Measurements from ENCODE around the gene CCDC33. TPM values are rescaled to one million over a fixed set of nuclear protein-coding genes. Genes with fewer than 3 reads are reported as not detected.

CCDC33 gene
- total RNA-seq, 1 experiment from 2014 or later = 0.15 TPM

DNA sequence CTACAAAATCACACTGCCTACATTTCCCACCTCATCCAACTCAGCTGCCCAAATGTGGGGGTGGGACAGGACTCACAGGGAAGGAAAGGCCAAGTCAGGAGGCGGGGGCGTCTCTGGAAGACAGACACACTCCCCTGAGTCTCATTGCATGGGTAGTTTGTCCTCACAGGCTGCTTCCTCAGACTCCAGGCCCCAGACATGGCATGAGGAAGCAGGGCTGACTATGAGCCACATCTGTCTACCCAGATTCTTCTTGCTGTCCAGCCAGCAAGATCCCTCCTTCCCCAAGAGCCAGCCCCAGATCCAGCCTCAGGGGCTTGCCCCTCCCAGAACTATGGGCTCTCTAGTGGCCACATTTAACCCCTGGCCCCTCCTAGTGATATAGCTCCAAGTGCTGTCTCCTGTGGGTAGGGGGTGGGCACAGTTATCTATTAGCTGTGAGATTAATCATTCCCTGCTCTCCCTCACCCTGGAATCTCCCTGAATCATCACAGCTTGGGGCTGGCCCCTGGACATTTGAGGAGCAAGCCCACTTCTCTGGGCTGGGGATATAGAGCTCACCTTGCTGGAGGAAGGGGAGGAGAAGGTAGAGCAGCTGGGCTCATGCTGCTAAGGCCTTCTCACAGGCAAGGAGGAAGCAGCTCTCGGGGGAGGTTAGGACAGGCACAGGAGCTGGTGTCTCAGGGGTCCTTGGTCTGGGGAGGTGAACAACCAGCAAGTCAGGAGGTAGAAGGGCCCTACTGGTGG is 2.1 kb upstream of the CCDC33 start:
- no peak for ATAC-seq
- Histone ChIP-seq H4K20me1 (ENCODE audit: insufficient read depth) (no peaks in the 10 kb centered on the region), H3K9me2 (ENCODE audit: insufficient read depth) (no peaks in the 10 kb centered on the region), H3K9ac (ENCODE audit: low read length) (no peak overlapping the region), H2AFZ (ENCODE audit: low read depth, low read length, poor library complexity, severe bottlenecking) (no peak overlapping the region), H3K4me2 (ENCODE audit: low read length) (no peak overlapping the region), H3K4me1 (ENCODE audit: control insufficient read depth in 1 of 2, insufficient read depth in 2 of 2, low read length in 2 of 2) (peaks cover 5% of the 10 kb centered on the region in 2 experiments; a peak in 2 of 4 replicates), H3K9me3 (ENCODE audit: control insufficient read depth in 1 of 2, insufficient read depth in 1 of 2, low read depth in 1 of 2, low read length in 2 of 2) (no peaks in the 10 kb centered on the region), H3K79me2 (ENCODE audit: insufficient read depth, low read length) (no peaks in the 10 kb centered on the region), H3K4me3 (replicated peaks in 1 of 2; ENCODE audit: low read depth in 1 of 2, low read length in 2 of 2) (no peak overlapping the region), H3K27ac (ENCODE audit: low read depth, low read length) (no peak overlapping the region), H3K36me3 (ENCODE audit: control insufficient read depth in 1 of 2, insufficient read depth in 2 of 2, low read length in 2 of 2) (no peaks in the 10 kb centered on the region), H3K27me3 (ENCODE audit: insufficient read depth, low read length) (no peaks in the 10 kb centered on the region)
- TF ChIP-seq SRF (IDR thresholded peaks at IDR 0.05; ENCODE audit: low read depth) = no peak
- no peak for TF ChIP-seq TCF7L2 (IDR thresholded peaks at IDR 0.05; ENCODE audit: borderline replicate concordance, extremely low read depth, insufficient read depth, insufficient read length)
- CTCF ChIA-PET = no interaction called here
- no peak for DNase-seq (ENCODE audit: low read depth, low spot score)
- RAD21 ChIA-PET (ENCODE audit: low non-redundant PET in 1 of 2, low total read pairs in 2 of 2, uncharacterized antibody in 2 of 2, unreplicated experiment in 2 of 2) = no interaction called here
- POLR2A ChIA-PET = no interaction called here
- no TSS peak for BruUV-seq (replicated peaks)
- intact Hi-C loops (cut with micrococcal nuclease) = no loop called here

DNA sequence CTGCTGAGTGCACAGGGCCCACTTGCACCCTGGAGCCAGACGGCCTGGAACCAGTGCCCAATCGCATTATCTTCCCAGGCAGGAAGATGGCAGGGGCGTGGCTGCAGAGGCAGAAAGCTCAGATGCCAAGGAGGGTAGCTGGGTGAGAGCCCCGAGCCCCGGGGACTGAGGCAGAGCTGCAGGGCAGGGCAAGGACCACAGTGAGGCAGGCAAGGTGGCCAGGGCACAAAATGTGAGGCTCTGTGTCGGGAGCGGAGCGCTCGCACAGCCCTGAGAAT is 1.6 kb upstream of the CCDC33 start:
- Histone ChIP-seq H3K4me1 (ENCODE audit: control insufficient read depth in 1 of 2, insufficient read depth in 2 of 2, low read length in 2 of 2) (peaks cover 10% of the 10 kb centered on the region in 2 experiments), H3K27ac (ENCODE audit: low read depth, low read length) (no peak overlapping the region), H4K20me1 (ENCODE audit: insufficient read depth) (no peaks in the 10 kb centered on the region), H3K4me3 (replicated peaks in 1 of 2; ENCODE audit: low read depth in 1 of 2, low read length in 2 of 2) (no peak overlapping the region), H3K9ac (ENCODE audit: low read length) (no peak overlapping the region), H3K79me2 (ENCODE audit: insufficient read depth, low read length) (no peaks in the 10 kb centered on the region), H3K4me2 (ENCODE audit: low read length) (no peak overlapping the region), H2AFZ (ENCODE audit: low read depth, low read length, poor library complexity, severe bottlenecking) (no peak overlapping the region), H3K9me2 (ENCODE audit: insufficient read depth) (no peaks in the 10 kb centered on the region), H3K9me3 (ENCODE audit: control insufficient read depth in 1 of 2, insufficient read depth in 1 of 2, low read depth in 1 of 2, low read length in 2 of 2) (no peaks in the 10 kb centered on the region), H3K27me3 (ENCODE audit: insufficient read depth, low read length) (no peaks in the 10 kb centered on the region), H3K36me3 (ENCODE audit: control insufficient read depth in 1 of 2, insufficient read depth in 2 of 2, low read length in 2 of 2) (no peaks in the 10 kb centered on the region)
- ChIA-PET POLR2A (no interaction called here), CTCF (no interaction called here), RAD21 (ENCODE audit: low non-redundant PET in 1 of 2, low total read pairs in 2 of 2, uncharacterized antibody in 2 of 2, unreplicated experiment in 2 of 2) (no interaction called here)
- DNase-seq (ENCODE audit: low read depth, low spot score) (no peak), ATAC-seq (no peak)
- no TSS peak for BruUV-seq (replicated peaks)
- intact Hi-C loops (cut with micrococcal nuclease) = no loop called here
- TF ChIP-seq, protein P1, sequence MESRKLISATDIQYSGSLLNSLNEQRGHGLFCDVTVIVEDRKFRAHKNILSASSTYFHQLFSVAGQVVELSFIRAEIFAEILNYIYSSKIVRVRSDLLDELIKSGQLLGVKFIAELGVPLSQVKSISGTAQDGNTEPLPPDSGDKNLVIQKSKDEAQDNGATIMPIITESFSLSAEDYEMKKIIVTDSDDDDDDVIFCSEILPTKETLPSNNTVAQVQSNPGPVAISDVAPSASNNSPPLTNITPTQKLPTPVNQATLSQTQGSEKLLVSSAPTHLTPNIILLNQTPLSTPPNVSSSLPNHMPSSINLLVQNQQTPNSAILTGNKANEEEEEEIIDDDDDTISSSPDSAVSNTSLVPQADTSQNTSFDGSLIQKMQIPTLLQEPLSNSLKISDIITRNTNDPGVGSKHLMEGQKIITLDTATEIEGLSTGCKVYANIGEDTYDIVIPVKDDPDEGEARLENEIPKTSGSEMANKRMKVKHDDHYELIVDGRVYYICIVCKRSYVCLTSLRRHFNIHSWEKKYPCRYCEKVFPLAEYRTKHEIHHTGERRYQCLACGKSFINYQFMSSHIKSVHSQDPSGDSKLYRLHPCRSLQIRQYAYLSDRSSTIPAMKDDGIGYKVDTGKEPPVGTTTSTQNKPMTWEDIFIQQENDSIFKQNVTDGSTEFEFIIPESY (IDR thresholded peaks at IDR 0.05; ENCODE audit: extremely low read depth, insufficient replicate concordance, low read length) = no peak
- TF ChIP-seq YY1 (IDR thresholded peaks at IDR 0.05; ENCODE audit: extremely low read depth, insufficient replicate concordance, low read depth, low read length) (no peak), SIN3A (IDR thresholded peaks at IDR 0.05; ENCODE audit: low read depth) (no peak), ZNF274 (IDR thresholded peaks at IDR 0.05; ENCODE audit: low read depth, low read length) (no peak), CEBPB (IDR thresholded peaks at IDR 0.05; ENCODE audit: low read depth) (no peak), EZH2phosphoT487 (IDR thresholded peaks at IDR 0.05; ENCODE audit: borderline replicate concordance) (no peak), FOSL1 (IDR thresholded peaks at IDR 0.05; ENCODE audit: low read depth) (no peak), ZFX (IDR thresholded peaks at IDR 0.05) (no peak), EGR1 (IDR thresholded peaks at IDR 0.05; ENCODE audit: low read depth) (no peak), POLR2A (IDR thresholded peaks at IDR 0.05; ENCODE audit: borderline replicate concordance, extremely low read depth, insufficient read depth, insufficient read length) (no peak), JUND (IDR thresholded peaks at IDR 0.05) (no peak), SP1 (IDR thresholded peaks at IDR 0.05; ENCODE audit: low read depth) (no peak), TCF7L2 (IDR thresholded peaks at IDR 0.05; ENCODE audit: borderline replicate concordance, extremely low read depth, insufficient read depth, insufficient read length) (no peak), SRF (IDR thresholded peaks at IDR 0.05; ENCODE audit: low read depth) (no peak)
- TF ChIP-seq, protein P2, sequence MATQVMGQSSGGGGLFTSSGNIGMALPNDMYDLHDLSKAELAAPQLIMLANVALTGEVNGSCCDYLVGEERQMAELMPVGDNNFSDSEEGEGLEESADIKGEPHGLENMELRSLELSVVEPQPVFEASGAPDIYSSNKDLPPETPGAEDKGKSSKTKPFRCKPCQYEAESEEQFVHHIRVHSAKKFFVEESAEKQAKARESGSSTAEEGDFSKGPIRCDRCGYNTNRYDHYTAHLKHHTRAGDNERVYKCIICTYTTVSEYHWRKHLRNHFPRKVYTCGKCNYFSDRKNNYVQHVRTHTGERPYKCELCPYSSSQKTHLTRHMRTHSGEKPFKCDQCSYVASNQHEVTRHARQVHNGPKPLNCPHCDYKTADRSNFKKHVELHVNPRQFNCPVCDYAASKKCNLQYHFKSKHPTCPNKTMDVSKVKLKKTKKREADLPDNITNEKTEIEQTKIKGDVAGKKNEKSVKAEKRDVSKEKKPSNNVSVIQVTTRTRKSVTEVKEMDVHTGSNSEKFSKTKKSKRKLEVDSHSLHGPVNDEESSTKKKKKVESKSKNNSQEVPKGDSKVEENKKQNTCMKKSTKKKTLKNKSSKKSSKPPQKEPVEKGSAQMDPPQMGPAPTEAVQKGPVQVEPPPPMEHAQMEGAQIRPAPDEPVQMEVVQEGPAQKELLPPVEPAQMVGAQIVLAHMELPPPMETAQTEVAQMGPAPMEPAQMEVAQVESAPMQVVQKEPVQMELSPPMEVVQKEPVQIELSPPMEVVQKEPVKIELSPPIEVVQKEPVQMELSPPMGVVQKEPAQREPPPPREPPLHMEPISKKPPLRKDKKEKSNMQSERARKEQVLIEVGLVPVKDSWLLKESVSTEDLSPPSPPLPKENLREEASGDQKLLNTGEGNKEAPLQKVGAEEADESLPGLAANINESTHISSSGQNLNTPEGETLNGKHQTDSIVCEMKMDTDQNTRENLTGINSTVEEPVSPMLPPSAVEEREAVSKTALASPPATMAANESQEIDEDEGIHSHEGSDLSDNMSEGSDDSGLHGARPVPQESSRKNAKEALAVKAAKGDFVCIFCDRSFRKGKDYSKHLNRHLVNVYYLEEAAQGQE (IDR thresholded peaks at IDR 0.05; ENCODE audit: low read depth) = no peak
- TF ChIP-seq, protein P3, sequence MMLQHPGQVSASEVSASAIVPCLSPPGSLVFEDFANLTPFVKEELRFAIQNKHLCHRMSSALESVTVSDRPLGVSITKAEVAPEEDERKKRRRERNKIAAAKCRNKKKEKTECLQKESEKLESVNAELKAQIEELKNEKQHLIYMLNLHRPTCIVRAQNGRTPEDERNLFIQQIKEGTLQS (IDR thresholded peaks at IDR 0.05) = no peak

Measured in HCT116 (cell line).